Body of pancreas (tissue), 4 donors: ENCODE measurements around the gene ELOVL5.
A peak's percentile ranks its signal among the peaks of the same experiment; 100 is the strongest.

Source experiments
- POLR2A ChIP-seq, 3 donors: fragments of 450-650 bp; IDR thresholded peaks; one replicate each; pipeline ENCODE4 v1.6.1; 2016; ENCODE audit warnings: antibody characterized with exemption in 3 of 3, mild to moderate bottlenecking in 2 of 3
- TF ChIP-seq, protein P1 (sequence below), 7 experiments: fragments of 450-650 bp in 4 of 7; fragments of 200-600 bp in 3 of 7; sonication (generic) in 3 of 7; IDR thresholded peaks; one replicate each; pipeline ENCODE4 v1.5.1; 2016 to 2019; ENCODE audit warnings: antibody characterized with exemption in 7 of 7

DNA sequence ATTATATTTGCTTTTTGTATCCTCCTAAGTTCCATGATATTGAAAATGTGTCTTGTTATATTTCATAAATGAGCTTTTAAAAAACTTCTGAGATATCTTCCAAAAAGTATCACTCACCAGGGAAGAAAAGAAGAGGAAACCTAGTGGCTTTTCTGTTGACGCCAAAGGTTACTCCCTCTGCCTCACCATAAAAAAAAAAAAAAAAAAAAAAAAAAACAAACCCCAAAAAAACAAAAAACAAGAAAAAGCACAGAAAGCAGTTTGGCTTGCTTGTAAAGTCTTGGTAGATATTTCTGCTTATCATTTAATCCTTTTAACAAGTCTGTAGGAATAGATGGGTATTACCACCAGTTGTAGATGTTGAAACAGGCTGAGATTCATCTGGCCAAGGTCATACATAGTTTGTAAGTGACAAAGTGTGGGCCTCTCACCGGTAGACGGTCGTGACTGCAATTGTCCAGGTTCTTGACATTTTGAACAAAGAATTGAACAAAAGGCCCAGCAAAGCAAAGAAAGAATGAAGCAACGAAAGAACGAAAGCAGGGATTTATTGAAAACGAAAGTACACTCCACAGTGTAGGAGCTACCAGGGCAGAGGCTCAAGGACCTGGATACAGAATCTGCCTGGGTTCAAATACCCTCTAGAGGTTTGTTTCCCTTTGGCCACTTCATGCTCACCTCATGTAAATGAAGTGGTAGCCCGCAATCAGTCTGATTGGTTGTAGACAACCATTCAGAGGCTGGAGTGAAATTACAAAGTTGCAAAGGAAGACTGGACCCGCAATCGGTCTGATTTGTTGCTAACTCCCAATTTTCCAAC lies 11.6 kb upstream of the ELOVL5 start:
- TF ChIP-seq, protein P1, sequence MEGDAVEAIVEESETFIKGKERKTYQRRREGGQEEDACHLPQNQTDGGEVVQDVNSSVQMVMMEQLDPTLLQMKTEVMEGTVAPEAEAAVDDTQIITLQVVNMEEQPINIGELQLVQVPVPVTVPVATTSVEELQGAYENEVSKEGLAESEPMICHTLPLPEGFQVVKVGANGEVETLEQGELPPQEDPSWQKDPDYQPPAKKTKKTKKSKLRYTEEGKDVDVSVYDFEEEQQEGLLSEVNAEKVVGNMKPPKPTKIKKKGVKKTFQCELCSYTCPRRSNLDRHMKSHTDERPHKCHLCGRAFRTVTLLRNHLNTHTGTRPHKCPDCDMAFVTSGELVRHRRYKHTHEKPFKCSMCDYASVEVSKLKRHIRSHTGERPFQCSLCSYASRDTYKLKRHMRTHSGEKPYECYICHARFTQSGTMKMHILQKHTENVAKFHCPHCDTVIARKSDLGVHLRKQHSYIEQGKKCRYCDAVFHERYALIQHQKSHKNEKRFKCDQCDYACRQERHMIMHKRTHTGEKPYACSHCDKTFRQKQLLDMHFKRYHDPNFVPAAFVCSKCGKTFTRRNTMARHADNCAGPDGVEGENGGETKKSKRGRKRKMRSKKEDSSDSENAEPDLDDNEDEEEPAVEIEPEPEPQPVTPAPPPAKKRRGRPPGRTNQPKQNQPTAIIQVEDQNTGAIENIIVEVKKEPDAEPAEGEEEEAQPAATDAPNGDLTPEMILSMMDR (IDR thresholded peaks at IDR 0.05) = peak in 1 of 7 experiments; percentile 7
- TF ChIP-seq POLR2A (IDR thresholded peaks at IDR 0.05) = no peak
